ENCODE measurements around the gene KIAA1217. TPM values are rescaled to one million over a fixed set of nuclear protein-coding genes. Genes with fewer than 3 reads are reported as not detected.

The KIAA1217 gene
- total RNA-seq, 2 experiments from 2014 or later, result 0.67 to 1.3 TPM

- TF ChIP-seq CTCF (IDR thresholded peaks at IDR 0.05), result no peak
- POLR2A ChIA-PET, result no interaction called here
- intact Hi-C loops (cut with micrococcal nuclease), result no loop called here
- H3K9me3 Mint-ChIP-seq, result no peaks in the 10 kb centered on the region
- DNase-seq, result no peak
- no peaks in the 10 kb centered on the region for H3K27me3 Mint-ChIP-seq
- H3K4me3 Mint-ChIP-seq, result no peak overlapping the region
- H3K27ac Mint-ChIP-seq, result no peak overlapping the region
- no peaks in the 10 kb centered on the region for H3K4me1 Mint-ChIP-seq (ENCODE audit: low read depth)
- no peak for ATAC-seq
- CTCF ChIA-PET, result interaction anchor here (1.1 kb wide), 1 partner anchor 363 kb away, joined by 3 read pairs; no protein-coding TSS in a partner anchor
- no peaks in the 10 kb centered on the region for H3K36me3 Mint-ChIP-seq (ENCODE audit: low read depth)
These were observed 148.5 kb downstream of the KIAA1217 start for GRCh38 chr10:24357344-24358004.

- ChIA-PET CTCF (no interaction called here), POLR2A (no interaction called here)
- Mint-ChIP-seq H3K4me1 (ENCODE audit: low read depth) (no peaks in the 10 kb centered on the region), H3K27me3 (no peaks in the 10 kb centered on the region), H3K36me3 (ENCODE audit: low read depth) (no peaks in the 10 kb centered on the region), H3K9me3 (no peaks in the 10 kb centered on the region), H3K4me3 (no peak overlapping the region), H3K27ac (no peak overlapping the region)
- ATAC-seq, result no peak
- intact Hi-C loops (cut with micrococcal nuclease), result no loop called here
- TF ChIP-seq CTCF (IDR thresholded peaks at IDR 0.05), result no peak
- DNase-seq, result no peak
These were observed 149.1 kb downstream of the KIAA1217 start for GRCh38 chr10:24358022-24358421.

- DNase-seq (peak; percentile 69), ATAC-seq (no peak)
- peak; percentile 65 for TF ChIP-seq CTCF (IDR thresholded peaks at IDR 0.05)
- intact Hi-C loops (cut with micrococcal nuclease), result no loop called here
- ChIA-PET POLR2A (no interaction called here), CTCF (interaction anchor here (0.7 to 1.2 kb wide), 3 partner anchors 144 to 367 kb away, joined by 3 to 4 read pairs (median 3); no protein-coding TSS in a partner anchor)
- Mint-ChIP-seq H3K4me1 (ENCODE audit: low read depth) (no peaks in the 10 kb centered on the region), H3K27ac (no peak overlapping the region), H3K4me3 (no peak overlapping the region), H3K27me3 (no peaks in the 10 kb centered on the region), H3K9me3 (no peaks in the 10 kb centered on the region), H3K36me3 (ENCODE audit: low read depth) (no peaks in the 10 kb centered on the region)
These were observed 151.6 kb downstream of the KIAA1217 start for GRCh38 chr10:24360282-24361127.

- Mint-ChIP-seq H3K9me3 (no peaks in the 10 kb centered on the region), H3K4me1 (ENCODE audit: low read depth) (no peaks in the 10 kb centered on the region), H3K27ac (no peak overlapping the region), H3K4me3 (no peak overlapping the region), H3K36me3 (ENCODE audit: low read depth) (no peaks in the 10 kb centered on the region), H3K27me3 (no peaks in the 10 kb centered on the region)
- POLR2A ChIA-PET, result no interaction called here
- intact Hi-C loops (cut with micrococcal nuclease), result no loop called here
- no peak for DNase-seq
- CTCF ChIA-PET, result no interaction called here
- TF ChIP-seq CTCF (IDR thresholded peaks at IDR 0.05), result no peak
- no peak for ATAC-seq
These were observed 154.1 kb downstream of the KIAA1217 start for GRCh38 chr10:24363070-24363469.

- CTCF ChIA-PET, result no interaction called here
- no peak for TF ChIP-seq CTCF (IDR thresholded peaks at IDR 0.05)
- no peak for DNase-seq
- POLR2A ChIA-PET, result no interaction called here
- intact Hi-C loops (cut with micrococcal nuclease), result no loop called here
- Mint-ChIP-seq H3K4me1 (ENCODE audit: low read depth) (no peaks in the 10 kb centered on the region), H3K27me3 (peaks cover 2% of the 10 kb centered on the region), H3K9me3 (peaks cover 4% of the 10 kb centered on the region), H3K4me3 (no peak overlapping the region), H3K36me3 (ENCODE audit: low read depth) (no peaks in the 10 kb centered on the region), H3K27ac (no peak overlapping the region)
- no peak for ATAC-seq
These were observed 158.8 kb downstream of the KIAA1217 start for GRCh38 chr10:24367688-24368087.
